Stimulated activated naive CD8-positive, alpha-beta T cell treated with anti-CD3 and anti-CD28 coated beads, Interleukin-15, Interleukin-2, amounts not matched to agents 100 ng/mL and 50 ng/mL, for 24 hours (primary cell): ENCODE results near the gene OR4K15.
"Not testable (repeated sequence)": the region's sequence is repeated elsewhere in the genome, so short reads cannot be mapped to it uniquely, and the experiment has no call there.

Experiments used
- H3K27ac Mint-ChIP-seq: one replicate; pipeline ENCODE4 v1.8.0; 2021; ENCODE audit warnings: mild to moderate bottlenecking, mixed read lengths
- H3K27me3 Mint-ChIP-seq: one replicate; pipeline ENCODE4 v1.8.0; 2021; ENCODE audit warnings: mixed read lengths
- H3K36me3 Mint-ChIP-seq: one replicate; pipeline ENCODE4 v1.8.0; 2021; ENCODE audit warnings: low read depth, mixed read lengths
- H3K4me1 Mint-ChIP-seq: one replicate; pipeline ENCODE4 v1.8.0; 2021; ENCODE audit warnings: low read depth, mixed read lengths
- H3K4me3 Mint-ChIP-seq: one replicate; pipeline ENCODE4 v1.8.0; 2021; ENCODE audit warnings: mild to moderate bottlenecking, mixed read lengths
- H3K9me3 Mint-ChIP-seq: one replicate; pipeline ENCODE4 v1.8.0; 2021; ENCODE audit warnings: mixed read lengths

Gene OR4K15

GRCh38 chr14:19975291-19975690, at the start of gene OR4K15:
TSS of gene OR4K15 (plus strand) at chr14:19975591. CDS start at chr14:19975591, 0 bp downstream.
- Mint-ChIP-seq H3K4me3 (no peak within 1 kb of the TSS), H3K4me1 (peaks cover 21% of the 10 kb centered on the region), H3K36me3 (no peaks in the 10 kb centered on the region), H3K9me3 (peaks cover 7% of the 10 kb centered on the region), H3K27ac (peak within 1 kb of the TSS; percentile 64), H3K27me3 (no peaks in the 10 kb centered on the region)

GRCh38 chr14:19930617-19931016, 44.8 kb upstream of the OR4K15 start, which contains the start of gene OR4K1:
TSS of gene OR4K1 (plus strand) at chr14:19930917. CDS start at chr14:19935667, 4,750 bp downstream.
- H3K4me3 Mint-ChIP-seq, result no peak within 1 kb of the TSS
- no peaks in the 10 kb centered on the region for H3K9me3 Mint-ChIP-seq
- no peak within 1 kb of the TSS for H3K27ac Mint-ChIP-seq

GRCh38 chr14:19941668-19942067, 33.7 kb upstream of the OR4K15 start:
- Mint-ChIP-seq H3K27ac (no peak overlapping the region), H3K27me3 (no peaks in the 10 kb centered on the region), H3K4me1 (no peaks in the 10 kb centered on the region), H3K9me3 (no peaks in the 10 kb centered on the region), H3K36me3 (no peaks in the 10 kb centered on the region), H3K4me3 (no peak overlapping the region)

More at GRCh38 chr14:19930617-19931016, 44.8 kb upstream of the OR4K15 start, which contains the start of gene OR4K1:
- H3K27me3 Mint-ChIP-seq, result peaks cover 4% of the 10 kb centered on the region
- no peaks in the 10 kb centered on the region for H3K4me1 Mint-ChIP-seq
- no peaks in the 10 kb centered on the region for H3K36me3 Mint-ChIP-seq

- Mint-ChIP-seq H3K4me3 (no peak overlapping the region), H3K27ac (no peak overlapping the region), H3K4me1 (no peaks in the 10 kb centered on the region), H3K36me3 (no peaks in the 10 kb centered on the region), H3K27me3 (no peaks in the 10 kb centered on the region), H3K9me3 (no peaks in the 10 kb centered on the region)
Measured at GRCh38 chr14:19947413-19948090, 27.8 kb upstream of the OR4K15 start.

- Mint-ChIP-seq H3K27ac (no peak overlapping the region), H3K9me3 (no peaks in the 10 kb centered on the region), H3K36me3 (no peaks in the 10 kb centered on the region)
Measured at GRCh38 chr14:19949218-19949617, 26.2 kb upstream of the OR4K15 start.

GRCh38 chr14:19969735-19970134, 5.7 kb upstream of the OR4K15 start:
- H3K36me3 Mint-ChIP-seq, H3K27ac Mint-ChIP-seq, H3K9me3 Mint-ChIP-seq, H3K4me3 Mint-ChIP-seq, H3K27me3 Mint-ChIP-seq, H3K4me1 Mint-ChIP-seq: not testable (repeated sequence)

More at GRCh38 chr14:19949218-19949617, 26.2 kb upstream of the OR4K15 start:
- no peaks in the 10 kb centered on the region for H3K27me3 Mint-ChIP-seq
- H3K4me3 Mint-ChIP-seq, result no peak overlapping the region
- H3K4me1 Mint-ChIP-seq, result no peaks in the 10 kb centered on the region

GRCh38 chr14:19974844-19975243, 547 bp upstream of the OR4K15 start:
- peaks cover 7% of the 10 kb centered on the region for H3K9me3 Mint-ChIP-seq
- H3K4me1 Mint-ChIP-seq, result peaks cover 21% of the 10 kb centered on the region
- H3K27me3 Mint-ChIP-seq, result no peaks in the 10 kb centered on the region
- no peaks in the 10 kb centered on the region for H3K36me3 Mint-ChIP-seq
- H3K4me3 Mint-ChIP-seq, result no peak overlapping the region
- no peak overlapping the region for H3K27ac Mint-ChIP-seq

GRCh38 chr14:19993438-19993837, 18.0 kb downstream of the OR4K15 start:
- H3K27me3 Mint-ChIP-seq, result no peaks in the 10 kb centered on the region
- no peak overlapping the region for H3K4me3 Mint-ChIP-seq
- no peak overlapping the region for H3K27ac Mint-ChIP-seq
- no peaks in the 10 kb centered on the region for H3K4me1 Mint-ChIP-seq
- no peaks in the 10 kb centered on the region for H3K36me3 Mint-ChIP-seq
- peaks cover 8% of the 10 kb centered on the region for H3K9me3 Mint-ChIP-seq

GRCh38 chr14:20001863-20002262, 26.5 kb downstream of the OR4K15 start, which contains the start of gene OR4Q2:
TSS of gene OR4Q2 (plus strand) at chr14:20002163.
- H3K27ac Mint-ChIP-seq, result no peak within 1 kb of the TSS
- H3K4me3 Mint-ChIP-seq, result no peak within 1 kb of the TSS

GRCh38 chr14:20002319-20002718, 26.9 kb downstream of the OR4K15 start:
- H3K4me1 Mint-ChIP-seq, result no peaks in the 10 kb centered on the region
- no peaks in the 10 kb centered on the region for H3K36me3 Mint-ChIP-seq
- no peak overlapping the region for H3K4me3 Mint-ChIP-seq
- no peaks in the 10 kb centered on the region for H3K27me3 Mint-ChIP-seq
- H3K27ac Mint-ChIP-seq, result no peak overlapping the region
- peaks cover 3% of the 10 kb centered on the region for H3K9me3 Mint-ChIP-seq

More at GRCh38 chr14:20001863-20002262, 26.5 kb downstream of the OR4K15 start, which contains the start of gene OR4Q2:
- Mint-ChIP-seq H3K4me1 (no peaks in the 10 kb centered on the region), H3K36me3 (no peaks in the 10 kb centered on the region), H3K9me3 (peaks cover 3% of the 10 kb centered on the region), H3K27me3 (no peaks in the 10 kb centered on the region)

- no peak overlapping the region for H3K27ac Mint-ChIP-seq
- H3K4me1 Mint-ChIP-seq, result no peaks in the 10 kb centered on the region
- H3K27me3 Mint-ChIP-seq, result no peaks in the 10 kb centered on the region
- H3K36me3 Mint-ChIP-seq, result no peaks in the 10 kb centered on the region
- H3K9me3 Mint-ChIP-seq, result peaks cover 15% of the 10 kb centered on the region
- no peak overlapping the region for H3K4me3 Mint-ChIP-seq
Measured at GRCh38 chr14:20008156-20008555, 32.8 kb downstream of the OR4K15 start.

- Mint-ChIP-seq H3K27me3 (no peaks in the 10 kb centered on the region), H3K9me3 (peaks cover under 1% of the 10 kb centered on the region), H3K27ac (no peak within 1 kb of the TSS), H3K4me3 (no peak within 1 kb of the TSS), H3K4me1 (no peaks in the 10 kb centered on the region), H3K36me3 (no peaks in the 10 kb centered on the region)
Measured at GRCh38 chr14:20019257-20019865, 44.0 kb downstream of the OR4K15 start, which contains the start of gene OR4K14. TSS of gene OR4K14 (minus strand) at chr14:20019307. CDS start at chr14:20015193, 4,114 bp downstream.
